Astrocyte of the spinal cord (primary cell): ENCODE results near the gene SLC2A5.

Source experiments
- DNase-seq: peaks from one replicate; pipeline ENCODE4 v3.0.0; 2011; ENCODE audit warnings: low read depth, low spot score
- H3K4me3 ChIP-seq: 2 replicates; pipeline ENCODE4 v1.5.1; 2011; ENCODE audit warnings: low read depth, mild to moderate bottlenecking, low read length, moderate library complexity
- CTCF ChIP-seq: IDR thresholded peaks from 2 replicates; pipeline ENCODE4 v1.5.1; 2012; ENCODE audit warnings: low read depth, mild to moderate bottlenecking, low read length, inconsistent platforms
- in situ Hi-C: cut with HindIII; loops from 2 replicates; pipeline ENCODE4 v1.10.0; 2017; ENCODE audit warnings: low sequenced_read_pairs

Gene SLC2A5

GRCh38 chr1:9018333-9018732 is 51.1 kb downstream of the SLC2A5 start:
- no peak for TF ChIP-seq CTCF
- in situ Hi-C loops, result no loop called here
- DNase-seq, result peak; percentile 36

DNA sequence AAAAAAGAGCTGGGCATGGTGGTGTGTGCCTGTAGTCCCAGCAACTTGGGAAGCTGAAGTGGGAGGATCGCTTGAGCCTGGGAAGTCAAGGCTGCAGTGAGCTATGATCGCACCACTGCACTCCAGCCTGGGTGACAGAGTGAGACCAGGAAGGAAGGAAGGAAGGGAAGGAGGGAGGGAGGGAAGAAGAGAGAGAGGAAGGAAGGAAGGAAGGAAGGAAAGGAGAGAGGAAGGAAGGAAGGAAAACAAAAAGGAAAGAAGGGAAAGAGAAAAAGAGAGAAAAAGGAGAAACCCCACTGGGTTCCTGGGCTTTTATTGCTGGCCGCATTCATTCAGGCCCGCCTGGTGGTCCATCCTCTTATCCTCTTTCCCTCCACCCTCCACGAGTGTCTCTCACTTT is 53.0 kb downstream of the SLC2A5 start:
- in situ Hi-C loops, result no loop called here
- no peak for TF ChIP-seq CTCF
- H3K4me3 ChIP-seq, result no peak overlapping the region
- DNase-seq, result no peak

More at GRCh38 chr1:9018333-9018732, 51.1 kb downstream of the SLC2A5 start:
- no peak overlapping the region for H3K4me3 ChIP-seq

- TF ChIP-seq CTCF, result no peak
- no peak for DNase-seq
- H3K4me3 ChIP-seq, result no peak overlapping the region
- in situ Hi-C loops, result no loop called here
Measured at GRCh38 chr1:9014475-9015375, 54.7 kb downstream of the SLC2A5 start.

DNA sequence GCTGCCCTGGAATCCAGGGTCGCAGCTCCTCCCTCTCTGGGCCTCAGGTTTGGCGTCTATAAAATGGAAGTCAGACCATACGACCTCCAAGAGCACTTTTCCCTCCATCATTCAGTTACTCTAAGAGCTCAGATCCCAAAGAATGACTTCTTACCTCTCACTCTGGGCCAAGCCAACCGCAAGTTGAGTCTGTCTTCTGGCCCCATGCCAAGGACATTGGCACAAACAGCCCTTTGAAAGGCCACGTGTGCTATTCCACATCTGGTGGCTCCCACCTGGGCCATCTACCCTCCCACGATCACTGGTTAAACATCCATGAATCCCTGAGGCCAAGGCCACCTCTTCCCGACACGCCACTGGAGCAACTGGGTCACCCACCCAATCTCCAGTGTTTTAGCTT is 55.6 kb downstream of the SLC2A5 start:
- no peak overlapping the region for H3K4me3 ChIP-seq
- TF ChIP-seq CTCF, result no peak
- in situ Hi-C loops, result no loop called here
- no peak for DNase-seq

DNA sequence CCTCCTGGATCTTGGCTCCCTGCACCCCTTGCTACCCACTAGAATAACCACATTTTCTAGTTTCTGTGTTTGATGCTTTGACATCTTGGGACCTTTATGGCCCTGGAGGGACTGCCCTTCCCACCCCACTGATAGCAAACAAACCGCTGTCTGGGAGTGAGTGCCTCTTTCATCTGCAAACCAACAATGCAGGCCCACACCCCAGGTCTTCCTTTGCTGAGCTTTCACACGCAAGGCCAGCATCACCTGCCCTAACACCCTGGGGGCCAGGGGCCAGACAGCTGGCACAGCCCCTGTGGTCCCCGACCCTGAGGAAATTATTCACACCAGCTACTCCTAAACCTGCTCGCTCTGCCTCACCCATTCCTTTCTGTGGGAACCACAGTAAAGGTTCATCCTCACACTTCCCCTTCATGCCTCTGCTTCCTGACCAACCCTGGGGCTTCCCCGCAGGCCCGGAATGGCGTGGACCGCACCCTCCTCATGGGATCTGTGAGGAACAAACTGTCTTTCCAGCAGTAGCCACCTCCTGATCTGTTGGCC is 58.6 kb downstream of the SLC2A5 start:
- in situ Hi-C loops, result no loop called here
- TF ChIP-seq CTCF, result no peak
- no peak overlapping the region for H3K4me3 ChIP-seq
- no peak for DNase-seq

- DNase-seq, result peak; percentile 19
- in situ Hi-C loops, result no loop called here
- no peak overlapping the region for H3K4me3 ChIP-seq
- TF ChIP-seq CTCF, result peak; percentile 77
Measured at GRCh38 chr1:9009438-9010370, 59.7 kb downstream of the SLC2A5 start.
